GM18907 (cell line): ENCODE measurements around the gene FRAT2.

Source experiments
- ATAC-seq: cut with Tn5 transposase; IDR thresholded peaks from one replicate; pipeline ENCODE4 v1.9.1; 2021; ENCODE audit warnings: mild to moderate bottlenecking, moderate library complexity; ENCODE audit not compliant: unreplicated experiment

FRAT2 gene

GRCh38 chr10:97327348-97328294 is 6.9 kb downstream of the FRAT2 start:
- no peak for ATAC-seq

GRCh38 chr10:97325754-97326153 is 8.8 kb downstream of the FRAT2 start:
- no peak for ATAC-seq

- no peak for ATAC-seq
Measured at GRCh38 chr10:97323501-97323900, 11.0 kb downstream of the FRAT2 start.

GRCh38 chr10:97321804-97322190 is 12.7 kb downstream of the FRAT2 start:
- no peak for ATAC-seq

GRCh38 chr10:97321032-97321803 is 13.3 kb downstream of the FRAT2 start:
- ATAC-seq, result no peak

- ATAC-seq, result no peak
Measured at GRCh38 chr10:97320480-97321031, 14.0 kb downstream of the FRAT2 start.

- ATAC-seq, result peak; percentile 33
Measured at GRCh38 chr10:97319671-97320479, 14.7 kb downstream of the FRAT2 start.

GRCh38 chr10:97318772-97319651 is 15.5 kb downstream of the FRAT2 start, which contains the start of gene FRAT1:
FRAT1 (plus strand) TSS chr10:97319271; CDS start chr10:97319454, 183 bp downstream.
- ATAC-seq, result peak; percentile 78

GRCh38 chr10:97314671-97315070 is 19.9 kb downstream of the FRAT2 start:
- no peak for ATAC-seq

- ATAC-seq, result no peak
Measured at GRCh38 chr10:97312897-97313296, 21.6 kb downstream of the FRAT2 start.

- ATAC-seq, result no peak
Measured at GRCh38 chr10:97311111-97311626, 23.4 kb downstream of the FRAT2 start.

GRCh38 chr10:97307866-97308780 is 26.4 kb downstream of the FRAT2 start:
- ATAC-seq, result no peak

GRCh38 chr10:97307441-97307840 is 27.1 kb downstream of the FRAT2 start:
- no peak for ATAC-seq

GRCh38 chr10:97302088-97302791 is 32.3 kb downstream of the FRAT2 start:
- ATAC-seq, result no peak

GRCh38 chr10:97300980-97301379 is 33.5 kb downstream of the FRAT2 start:
- no peak for ATAC-seq

GRCh38 chr10:97298223-97298571 is 36.3 kb downstream of the FRAT2 start:
- ATAC-seq, result no peak

- no peak for ATAC-seq
Measured at GRCh38 chr10:97297556-97298222, 36.8 kb downstream of the FRAT2 start.
